Stimulated activated naive CD8-positive, alpha-beta T cell treated with anti-CD3 and anti-CD28 coated beads, Interleukin-15, Interleukin-2, amounts not matched to agents 100 ng/mL and 50 ng/mL, for 24 hours (primary cell): Measurements from ENCODE around the gene SDF2L1.
"Not testable (repeated sequence)": the region's sequence is repeated elsewhere in the genome, so short reads cannot be mapped to it uniquely, and the experiment has no call there.

Source experiments
- H3K27ac Mint-ChIP-seq: one replicate; pipeline ENCODE4 v1.8.0; 2021; ENCODE audit warnings: mild to moderate bottlenecking, mixed read lengths
- H3K27me3 Mint-ChIP-seq: one replicate; pipeline ENCODE4 v1.8.0; 2021; ENCODE audit warnings: mixed read lengths
- H3K36me3 Mint-ChIP-seq: one replicate; pipeline ENCODE4 v1.8.0; 2021; ENCODE audit warnings: low read depth, mixed read lengths
- H3K4me1 Mint-ChIP-seq: one replicate; pipeline ENCODE4 v1.8.0; 2021; ENCODE audit warnings: low read depth, mixed read lengths
- H3K4me3 Mint-ChIP-seq: one replicate; pipeline ENCODE4 v1.8.0; 2021; ENCODE audit warnings: mild to moderate bottlenecking, mixed read lengths
- H3K9me3 Mint-ChIP-seq: one replicate; pipeline ENCODE4 v1.8.0; 2021; ENCODE audit warnings: mixed read lengths

Gene SDF2L1, protein sequence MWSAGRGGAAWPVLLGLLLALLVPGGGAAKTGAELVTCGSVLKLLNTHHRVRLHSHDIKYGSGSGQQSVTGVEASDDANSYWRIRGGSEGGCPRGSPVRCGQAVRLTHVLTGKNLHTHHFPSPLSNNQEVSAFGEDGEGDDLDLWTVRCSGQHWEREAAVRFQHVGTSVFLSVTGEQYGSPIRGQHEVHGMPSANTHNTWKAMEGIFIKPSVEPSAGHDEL

DNA sequence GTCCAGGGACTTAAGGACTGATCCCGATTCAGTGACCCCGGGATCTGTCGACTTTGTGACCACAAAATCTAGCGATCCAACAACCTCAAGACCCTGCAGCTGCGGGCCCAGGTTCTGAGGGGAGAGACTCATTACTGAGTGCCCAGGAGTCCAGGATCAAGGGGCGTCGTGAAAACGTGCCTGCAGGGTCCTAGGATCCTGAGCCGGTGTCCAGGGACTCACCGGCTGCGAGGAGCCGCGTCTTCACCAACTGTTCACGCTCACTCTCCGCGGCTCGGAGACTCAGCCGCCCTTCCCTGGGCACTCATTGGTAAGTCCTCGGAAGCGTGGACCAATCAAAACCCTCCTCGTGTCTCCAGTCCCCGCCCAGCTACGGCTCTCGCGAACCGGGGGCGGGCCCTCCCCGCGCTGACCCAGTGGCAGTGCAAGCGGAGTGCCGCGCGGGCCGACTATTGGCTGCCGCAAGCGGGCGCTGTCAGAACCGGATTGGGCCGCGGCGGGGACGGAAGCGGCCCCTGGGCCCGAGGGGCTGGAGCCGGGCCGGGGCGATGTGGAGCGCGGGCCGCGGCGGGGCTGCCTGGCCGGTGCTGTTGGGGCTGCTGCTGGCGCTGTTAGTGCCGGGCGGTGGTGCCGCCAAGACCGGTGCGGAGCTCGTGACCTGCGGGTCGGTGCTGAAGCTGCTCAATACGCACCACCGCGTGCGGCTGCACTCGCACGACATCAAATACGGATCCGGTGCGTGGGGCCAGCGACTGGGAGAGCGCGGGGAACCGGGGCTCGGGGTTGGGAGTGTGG, at the start of gene SDF2L1:
TSS of gene SDF2L1 (plus strand) at position 514 of the 795 bp plus-strand sequence. CDS start at position 549, 35 bp downstream.
- H3K27me3 Mint-ChIP-seq = peaks cover 8% of the 10 kb centered on the region
- peak within 1 kb of the TSS; percentile 76 for H3K27ac Mint-ChIP-seq
- peaks cover 25% of the 10 kb centered on the region for H3K36me3 Mint-ChIP-seq
- peak within 1 kb of the TSS; percentile 90 for H3K4me3 Mint-ChIP-seq
- H3K9me3 Mint-ChIP-seq = no peaks in the 10 kb centered on the region
- peaks cover 34% of the 10 kb centered on the region for H3K4me1 Mint-ChIP-seq

DNA sequence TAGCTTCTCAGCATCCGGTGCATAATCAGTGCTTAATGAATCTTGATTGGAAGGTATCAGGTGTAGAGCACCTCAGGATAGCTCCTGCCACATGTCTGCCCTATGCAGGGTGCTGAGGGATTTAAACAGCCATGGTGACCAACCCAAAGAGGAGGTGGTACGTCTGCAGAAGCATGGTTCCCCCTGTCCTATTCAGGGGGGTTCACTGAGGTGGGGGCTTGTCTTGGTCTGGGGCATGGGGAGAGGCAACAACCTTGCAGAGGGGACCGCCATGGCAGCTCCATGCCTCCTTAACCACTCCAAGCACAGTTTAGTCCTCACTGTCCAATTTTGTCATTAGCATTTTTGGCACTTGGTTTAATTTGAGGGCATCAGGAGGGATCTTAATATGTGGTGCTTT, 49.7 kb upstream of the SDF2L1 start:
- H3K4me3 Mint-ChIP-seq = no peak overlapping the region

DNA sequence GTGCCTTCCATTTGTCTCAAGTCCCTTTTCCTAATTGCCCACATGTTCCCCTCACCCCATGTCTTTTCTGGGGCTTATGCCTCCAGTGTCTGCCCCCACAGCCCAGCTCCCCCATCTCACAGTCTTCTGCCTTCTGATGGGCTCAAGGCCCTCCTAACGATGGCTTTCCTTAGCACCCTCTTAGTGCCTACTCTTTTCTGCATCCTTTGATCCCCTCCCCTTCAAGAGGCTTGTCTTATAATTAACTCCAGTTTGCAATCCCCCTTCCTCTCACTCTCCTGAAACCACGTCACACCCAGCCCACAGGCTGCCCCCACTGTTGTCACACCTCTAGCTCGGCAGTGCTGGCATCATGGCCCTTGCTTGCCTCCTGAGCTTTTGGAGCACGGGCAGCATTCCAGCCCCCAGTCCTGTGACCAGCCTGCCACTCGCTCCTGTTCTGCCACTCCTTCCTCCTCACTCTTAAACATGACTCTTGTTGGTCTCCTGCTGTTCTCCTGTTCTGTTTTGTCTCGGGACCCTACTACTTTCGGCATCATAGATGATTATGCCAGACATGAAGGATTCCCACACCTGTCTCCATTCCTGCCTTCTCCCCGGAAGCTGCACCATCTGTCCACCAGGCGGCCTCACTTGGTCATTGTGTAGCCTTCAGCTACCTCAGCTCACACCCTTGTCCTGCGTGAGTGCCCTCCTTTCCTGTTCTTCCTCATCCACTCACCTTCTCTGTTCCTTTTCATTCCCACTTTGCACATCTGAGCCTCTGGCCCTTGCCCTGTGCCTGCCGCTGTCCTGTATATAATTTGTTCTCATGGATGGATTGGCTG, 48.5 kb upstream of the SDF2L1 start:
- H3K9me3 Mint-ChIP-seq = no peaks in the 10 kb centered on the region
- H3K4me3 Mint-ChIP-seq = no peak overlapping the region
- H3K4me1 Mint-ChIP-seq = peaks cover 62% of the 10 kb centered on the region
- H3K27ac Mint-ChIP-seq = peak overlapping the region; percentile 66
- no peaks in the 10 kb centered on the region for H3K27me3 Mint-ChIP-seq
- peaks cover 57% of the 10 kb centered on the region for H3K36me3 Mint-ChIP-seq

More for the DNA sequence above, 49.7 kb upstream of the SDF2L1 start:
- H3K4me1 Mint-ChIP-seq = peaks cover 68% of the 10 kb centered on the region
- H3K36me3 Mint-ChIP-seq = peaks cover 52% of the 10 kb centered on the region
- peak overlapping the region; percentile 58 for H3K27ac Mint-ChIP-seq
- H3K9me3 Mint-ChIP-seq = no peaks in the 10 kb centered on the region
- H3K27me3 Mint-ChIP-seq = no peaks in the 10 kb centered on the region

DNA sequence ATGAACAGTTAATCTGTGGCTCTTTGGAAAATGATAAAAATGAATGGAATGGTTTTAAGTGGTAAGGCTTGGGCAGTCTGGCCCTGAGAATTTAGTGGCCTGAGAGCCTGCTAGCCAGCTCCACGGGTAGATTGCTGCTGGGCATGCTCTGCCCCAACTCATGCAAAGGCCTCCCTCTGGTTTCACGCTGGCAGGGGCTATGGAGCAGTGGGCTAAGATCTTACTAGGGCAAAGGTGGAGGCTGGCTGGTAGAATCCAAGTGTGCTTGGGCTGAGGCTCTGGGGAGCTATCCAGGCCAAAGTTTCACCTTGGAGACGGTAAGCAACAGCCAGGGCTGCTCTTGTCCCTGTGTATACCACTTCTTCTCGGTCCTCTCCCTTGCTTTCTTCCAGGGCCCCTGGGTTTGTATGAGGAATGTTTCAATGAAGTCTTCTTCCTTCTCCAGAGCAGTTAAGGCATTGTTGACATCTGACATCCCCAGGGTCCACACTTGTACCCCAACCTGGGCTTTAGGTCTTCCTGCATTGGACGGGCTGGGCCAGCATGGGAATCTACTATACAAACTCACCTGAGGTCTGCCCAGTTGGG, 47.1 kb upstream of the SDF2L1 start:
- H3K4me3 Mint-ChIP-seq = no peak overlapping the region
- no peak overlapping the region for H3K27ac Mint-ChIP-seq
- H3K4me1 Mint-ChIP-seq = peaks cover 59% of the 10 kb centered on the region
- no peaks in the 10 kb centered on the region for H3K27me3 Mint-ChIP-seq
- peaks cover 63% of the 10 kb centered on the region for H3K36me3 Mint-ChIP-seq
- H3K9me3 Mint-ChIP-seq = no peaks in the 10 kb centered on the region

DNA sequence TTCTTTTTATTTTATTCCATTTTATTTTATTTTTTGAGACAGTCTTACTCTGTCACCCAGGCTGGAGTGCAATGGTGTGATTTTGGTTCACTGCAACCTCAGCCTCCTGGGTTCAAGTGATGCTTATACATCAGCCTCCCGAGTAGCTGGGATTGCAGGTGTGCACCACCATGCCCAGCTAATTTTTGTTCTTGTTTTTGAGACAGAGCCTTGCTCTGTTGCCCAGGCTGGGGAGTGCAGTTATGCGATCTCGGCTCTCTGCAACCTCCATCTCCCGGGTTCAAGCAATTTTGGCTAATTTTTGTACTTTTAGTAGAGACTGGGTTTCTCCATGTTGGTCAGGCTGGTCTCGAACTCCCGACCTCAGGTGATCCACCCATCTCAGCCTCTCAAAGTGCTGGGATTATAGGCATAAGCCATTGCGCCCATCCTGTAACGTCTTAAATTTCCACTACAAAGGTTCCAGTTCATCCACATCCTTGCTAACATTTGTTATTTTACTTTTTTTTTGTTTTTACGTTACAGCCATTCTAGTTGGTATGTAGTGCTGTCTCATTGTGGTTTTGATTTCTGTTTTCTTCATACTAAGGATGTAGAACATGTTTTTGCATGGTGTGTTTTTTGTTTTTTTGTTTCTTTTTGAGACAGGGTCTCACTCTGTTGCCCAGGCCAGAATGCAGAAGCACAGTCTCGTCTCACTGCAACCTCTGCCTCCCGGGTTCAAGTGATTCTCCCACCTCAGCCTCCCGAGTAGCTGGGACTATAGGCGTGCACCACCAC, 45.6 kb upstream of the SDF2L1 start:
- H3K9me3 Mint-ChIP-seq, H3K27ac Mint-ChIP-seq, H3K27me3 Mint-ChIP-seq, H3K4me3 Mint-ChIP-seq: not testable (repeated sequence)
- Mint-ChIP-seq H3K36me3 (peaks cover 56% of the 10 kb centered on the region), H3K4me1 (peaks cover 43% of the 10 kb centered on the region)

DNA sequence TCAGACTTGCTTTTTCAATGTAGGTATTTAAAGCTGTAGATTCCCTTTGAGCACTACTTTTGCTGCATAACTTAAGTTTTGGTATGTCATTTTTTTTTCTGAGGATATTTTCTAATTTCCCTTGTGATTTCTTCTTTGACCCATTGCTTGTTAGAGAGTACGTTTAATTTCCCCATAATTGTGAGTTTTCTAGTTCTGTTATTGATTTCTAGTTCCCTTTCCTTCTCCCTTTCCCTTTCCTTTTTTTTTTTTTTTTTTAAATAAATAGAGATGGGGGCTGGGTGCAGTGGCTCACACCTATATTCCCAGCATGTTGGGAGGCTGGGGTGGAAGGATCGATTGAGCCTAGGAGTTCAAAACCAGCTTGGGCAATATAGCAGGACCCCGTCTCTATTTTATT, 43.8 kb upstream of the SDF2L1 start:
- Mint-ChIP-seq H3K36me3 (peaks cover 55% of the 10 kb centered on the region), H3K4me3 (no peak overlapping the region), H3K27ac (peak overlapping the region; percentile 13), H3K9me3 (no peaks in the 10 kb centered on the region), H3K4me1 (peaks cover 37% of the 10 kb centered on the region), H3K27me3 (no peaks in the 10 kb centered on the region)

DNA sequence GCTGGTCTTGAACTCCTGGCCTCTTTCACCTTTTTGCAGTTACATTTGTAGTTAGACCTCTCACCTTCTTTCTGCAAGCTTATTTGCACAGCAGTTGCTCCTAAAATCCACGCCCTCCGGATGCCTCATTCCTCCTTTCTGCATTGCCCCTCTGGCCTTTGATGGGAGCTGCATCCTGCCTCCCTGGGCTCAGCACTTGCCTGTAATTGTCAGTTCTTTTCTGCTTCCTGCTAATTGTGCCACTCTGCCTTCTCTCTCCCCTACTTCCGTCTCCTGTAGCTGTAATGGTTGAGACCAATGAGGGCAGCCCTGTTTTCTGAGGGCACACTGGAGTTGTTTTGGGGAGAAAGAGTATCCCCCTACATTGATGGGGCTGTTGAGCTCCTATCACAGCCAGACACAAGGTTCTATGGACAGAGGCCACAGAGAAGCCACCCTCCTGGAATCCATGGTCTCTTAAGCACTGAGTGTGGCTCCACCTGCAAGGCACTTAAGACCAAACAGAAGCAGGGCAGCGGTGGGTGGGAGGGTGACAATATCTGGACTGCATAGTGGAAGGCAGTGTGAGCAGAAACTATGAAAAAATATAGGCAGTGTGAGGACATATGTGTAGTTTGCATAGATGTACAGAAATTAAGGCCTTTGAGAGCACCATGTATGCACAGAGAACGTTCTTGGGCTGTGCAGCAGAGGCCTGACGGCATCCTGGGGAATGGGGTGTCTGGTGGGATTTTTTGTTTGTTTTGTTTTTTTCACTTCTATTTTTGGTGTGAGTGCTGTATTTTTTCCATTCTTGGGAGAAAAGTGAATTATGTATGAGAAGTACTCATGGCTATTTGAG, 42.8 kb upstream of the SDF2L1 start:
- Mint-ChIP-seq H3K27me3 (no peaks in the 10 kb centered on the region), H3K4me3 (no peak overlapping the region), H3K27ac (peak overlapping the region; percentile 24), H3K4me1 (peaks cover 27% of the 10 kb centered on the region), H3K9me3 (no peaks in the 10 kb centered on the region), H3K36me3 (peaks cover 45% of the 10 kb centered on the region)

DNA sequence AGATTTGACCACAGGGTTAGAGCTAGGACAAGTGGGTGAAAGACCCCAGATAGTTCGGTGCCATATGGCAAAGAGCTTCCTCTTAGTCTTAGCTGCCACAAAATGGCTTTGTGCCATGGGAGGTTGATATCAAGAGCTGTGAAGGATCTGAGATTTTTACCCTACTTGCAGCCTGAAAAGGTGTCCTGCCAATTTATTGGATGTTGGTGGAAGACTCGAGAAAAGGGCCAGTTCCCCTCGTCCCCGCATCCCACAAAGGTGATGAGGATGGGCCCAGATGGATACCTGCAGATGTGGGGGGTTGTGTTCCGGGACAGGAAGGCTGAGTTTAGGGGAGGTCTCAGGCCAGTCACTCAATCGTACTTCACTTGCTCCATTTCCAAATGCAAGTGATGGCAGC, 39.5 kb upstream of the SDF2L1 start:
- Mint-ChIP-seq H3K4me3 (no peak overlapping the region), H3K27me3 (no peaks in the 10 kb centered on the region), H3K4me1 (peaks cover 42% of the 10 kb centered on the region), H3K9me3 (no peaks in the 10 kb centered on the region), H3K36me3 (peaks cover 28% of the 10 kb centered on the region), H3K27ac (peak overlapping the region; percentile 11)

DNA sequence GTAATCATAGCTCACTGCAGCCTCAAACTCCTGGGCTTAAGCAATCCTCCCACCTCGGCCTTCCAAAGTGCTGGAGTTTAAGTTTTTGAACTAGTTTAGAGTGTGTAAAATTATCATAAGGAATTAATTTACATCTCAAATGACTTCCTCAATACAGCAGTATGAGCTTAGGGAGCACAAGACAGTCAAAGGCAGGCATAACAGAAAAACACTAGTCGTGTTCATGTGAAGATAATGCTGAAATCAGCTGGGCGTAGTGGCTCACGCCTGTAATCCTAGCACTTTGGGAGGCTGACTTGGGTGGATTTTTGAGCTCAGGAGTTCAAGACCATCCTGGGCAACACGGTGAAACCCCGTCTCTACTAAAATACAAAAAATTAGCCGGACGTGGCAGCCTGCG, 38.1 kb upstream of the SDF2L1 start:
- Mint-ChIP-seq H3K27me3 (no peaks in the 10 kb centered on the region), H3K9me3 (no peaks in the 10 kb centered on the region), H3K27ac (no peak overlapping the region), H3K4me3 (no peak overlapping the region), H3K4me1 (peaks cover 36% of the 10 kb centered on the region), H3K36me3 (peaks cover 23% of the 10 kb centered on the region)

DNA sequence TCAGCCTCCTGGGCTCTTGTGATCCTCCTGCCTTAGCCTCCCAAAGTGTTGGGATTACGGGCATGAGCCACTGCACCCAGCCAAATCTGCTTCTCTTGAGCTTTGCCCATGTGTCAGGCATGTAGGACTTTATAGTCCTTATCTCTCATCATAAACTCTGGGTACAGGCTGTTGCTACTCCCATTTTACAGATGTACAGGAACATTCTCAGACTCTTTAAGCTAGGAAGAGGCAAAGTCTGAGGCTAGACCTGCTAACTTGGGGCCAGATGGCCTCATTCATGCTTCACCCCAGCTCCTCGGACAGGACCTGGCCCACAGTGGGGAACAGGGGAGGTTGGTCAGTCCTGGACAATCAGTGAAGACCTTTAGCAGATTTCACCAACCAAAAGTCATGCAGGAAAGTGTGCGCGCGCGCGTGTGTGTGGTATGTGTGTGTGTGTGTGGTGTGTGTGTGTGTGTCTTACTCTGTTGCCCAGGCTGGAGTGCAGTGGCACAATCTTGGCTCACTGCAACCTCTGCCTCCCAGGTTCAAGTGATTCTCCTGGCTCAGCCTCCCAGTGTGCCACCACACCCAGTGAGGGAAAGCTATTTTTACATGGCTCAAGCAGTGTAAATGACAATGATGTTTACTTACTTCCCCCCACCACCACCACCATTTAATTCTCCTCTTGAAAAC, 36.1 kb upstream of the SDF2L1 start:
- Mint-ChIP-seq H3K27me3 (no peaks in the 10 kb centered on the region), H3K36me3 (peaks cover 25% of the 10 kb centered on the region), H3K4me1 (peaks cover 29% of the 10 kb centered on the region), H3K9me3 (no peaks in the 10 kb centered on the region), H3K27ac (no peak overlapping the region), H3K4me3 (no peak overlapping the region)

DNA sequence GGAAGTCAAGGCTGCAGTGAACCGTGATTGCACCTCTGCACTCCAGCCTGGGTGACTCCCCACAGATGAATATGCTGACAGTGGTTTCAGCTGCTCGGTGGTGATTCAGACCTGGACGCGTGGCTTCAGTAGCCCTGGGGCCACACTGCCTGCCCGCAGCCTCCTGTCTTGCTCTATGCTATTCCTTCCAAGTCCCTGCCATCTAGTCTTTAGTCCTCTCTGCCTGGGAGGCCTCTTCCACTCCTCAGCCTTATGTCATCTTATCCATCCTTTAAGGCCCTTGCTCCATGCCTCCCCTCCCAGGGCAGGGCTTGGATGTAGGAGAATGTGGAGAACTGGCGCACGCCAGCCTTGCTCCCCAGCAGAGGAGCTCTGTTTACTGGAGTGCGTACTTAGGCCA, 35.3 kb upstream of the SDF2L1 start:
- Mint-ChIP-seq H3K4me3 (no peak overlapping the region), H3K4me1 (peaks cover 32% of the 10 kb centered on the region)

DNA sequence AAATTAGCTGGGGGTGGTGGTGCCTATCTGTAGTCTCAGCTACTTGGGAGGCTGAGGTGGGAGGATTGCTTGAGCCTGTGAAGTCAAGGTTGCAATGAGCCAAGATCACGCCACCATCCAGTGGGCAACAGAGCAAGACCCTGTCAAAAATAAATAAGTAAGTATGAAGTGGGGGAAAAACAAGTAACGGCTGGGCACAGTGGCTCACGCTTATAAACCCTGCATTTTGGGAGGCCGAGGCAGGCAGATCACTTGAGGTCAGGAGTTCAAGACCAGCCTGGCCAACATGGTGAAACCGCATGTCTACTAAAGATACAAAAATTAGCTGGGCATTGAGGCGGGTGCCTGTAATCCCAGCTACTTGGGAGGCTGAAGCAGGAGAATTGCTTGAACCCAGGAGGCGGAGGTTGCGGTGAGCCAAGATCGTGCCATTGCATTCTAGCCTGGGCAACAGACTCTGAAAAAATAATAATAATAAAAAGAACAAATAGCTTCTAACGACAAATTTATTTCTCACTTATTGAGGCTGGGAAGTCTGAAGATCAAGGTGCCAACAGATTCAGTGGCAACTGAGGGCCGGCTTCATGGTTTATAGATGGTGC, 32.4 kb upstream of the SDF2L1 start:
- H3K27ac Mint-ChIP-seq, H3K9me3 Mint-ChIP-seq, H3K4me3 Mint-ChIP-seq, H3K27me3 Mint-ChIP-seq: not testable (repeated sequence)
- Mint-ChIP-seq H3K36me3 (peaks cover 39% of the 10 kb centered on the region), H3K4me1 (peaks cover 31% of the 10 kb centered on the region)

More for the DNA sequence above, 35.3 kb upstream of the SDF2L1 start:
- Mint-ChIP-seq H3K9me3 (no peaks in the 10 kb centered on the region), H3K36me3 (peaks cover 31% of the 10 kb centered on the region), H3K27me3 (no peaks in the 10 kb centered on the region), H3K27ac (peak overlapping the region; percentile 61)
